ENCODE measurements around the gene FREM1.

FREM1 gene

DNA sequence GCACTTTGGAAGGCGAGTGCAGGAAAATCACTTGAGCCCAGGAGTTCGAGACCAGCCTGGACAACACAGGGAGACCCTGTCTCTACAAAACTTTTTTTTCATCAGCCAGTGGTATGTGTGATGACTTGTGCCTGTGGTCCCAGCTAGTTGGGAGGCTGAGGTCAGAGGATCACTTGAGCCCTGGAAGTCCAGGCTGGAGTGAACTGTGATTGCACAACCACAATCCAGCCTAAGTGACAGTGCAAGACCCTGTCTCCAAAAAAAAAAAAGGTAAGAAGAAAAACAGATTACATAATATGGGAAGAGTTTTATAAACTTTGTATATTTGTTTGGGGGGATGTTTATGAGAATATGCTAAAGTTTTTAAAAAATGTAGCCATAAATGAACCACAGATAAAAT lies 111.2 kb downstream of the FREM1 start:
- in situ Hi-C loops (cut with MboI; ENCODE audit: low pct_unique_long_range_greater_than_20kb, low sequenced_read_pairs, unreplicated experiment) = no loop called here
- TF ChIP-seq, protein P1, sequence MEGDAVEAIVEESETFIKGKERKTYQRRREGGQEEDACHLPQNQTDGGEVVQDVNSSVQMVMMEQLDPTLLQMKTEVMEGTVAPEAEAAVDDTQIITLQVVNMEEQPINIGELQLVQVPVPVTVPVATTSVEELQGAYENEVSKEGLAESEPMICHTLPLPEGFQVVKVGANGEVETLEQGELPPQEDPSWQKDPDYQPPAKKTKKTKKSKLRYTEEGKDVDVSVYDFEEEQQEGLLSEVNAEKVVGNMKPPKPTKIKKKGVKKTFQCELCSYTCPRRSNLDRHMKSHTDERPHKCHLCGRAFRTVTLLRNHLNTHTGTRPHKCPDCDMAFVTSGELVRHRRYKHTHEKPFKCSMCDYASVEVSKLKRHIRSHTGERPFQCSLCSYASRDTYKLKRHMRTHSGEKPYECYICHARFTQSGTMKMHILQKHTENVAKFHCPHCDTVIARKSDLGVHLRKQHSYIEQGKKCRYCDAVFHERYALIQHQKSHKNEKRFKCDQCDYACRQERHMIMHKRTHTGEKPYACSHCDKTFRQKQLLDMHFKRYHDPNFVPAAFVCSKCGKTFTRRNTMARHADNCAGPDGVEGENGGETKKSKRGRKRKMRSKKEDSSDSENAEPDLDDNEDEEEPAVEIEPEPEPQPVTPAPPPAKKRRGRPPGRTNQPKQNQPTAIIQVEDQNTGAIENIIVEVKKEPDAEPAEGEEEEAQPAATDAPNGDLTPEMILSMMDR (IDR thresholded peaks at IDR 0.05; ENCODE audit: extremely low read depth, insufficient read depth, missing control alignments) = no peak

DNA sequence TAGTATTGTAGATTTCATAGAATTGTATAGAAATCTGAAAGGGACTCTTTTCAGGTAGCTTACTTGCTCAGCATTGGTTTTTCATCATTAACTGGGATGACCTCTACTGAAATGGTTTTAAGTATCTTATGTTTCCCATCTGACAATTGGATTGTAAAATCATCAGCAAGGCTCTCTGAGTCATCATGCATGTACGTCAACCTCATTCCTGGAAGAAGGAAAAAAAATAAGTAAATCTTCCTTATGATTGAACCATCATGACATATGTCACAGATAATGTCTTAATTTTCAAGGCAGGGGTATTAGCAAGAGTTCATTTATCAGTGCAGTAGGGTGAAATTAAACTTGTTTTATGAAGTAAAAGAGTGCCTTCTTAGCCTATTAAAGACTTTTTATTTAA lies 112.8 kb downstream of the FREM1 start:
- no peak for DNase-seq (ENCODE audit: low spot score)
- in situ Hi-C loops (cut with MboI; ENCODE audit: low pct_unique_long_range_greater_than_20kb, low sequenced_read_pairs, unreplicated experiment) = no loop called here
- TF ChIP-seq, protein P1 (IDR thresholded peaks at IDR 0.05; ENCODE audit: extremely low read depth, insufficient read depth, missing control alignments) = no peak

More for the DNA sequence above, 111.2 kb downstream of the FREM1 start:
- DNase-seq (ENCODE audit: low spot score) = no peak

DNA sequence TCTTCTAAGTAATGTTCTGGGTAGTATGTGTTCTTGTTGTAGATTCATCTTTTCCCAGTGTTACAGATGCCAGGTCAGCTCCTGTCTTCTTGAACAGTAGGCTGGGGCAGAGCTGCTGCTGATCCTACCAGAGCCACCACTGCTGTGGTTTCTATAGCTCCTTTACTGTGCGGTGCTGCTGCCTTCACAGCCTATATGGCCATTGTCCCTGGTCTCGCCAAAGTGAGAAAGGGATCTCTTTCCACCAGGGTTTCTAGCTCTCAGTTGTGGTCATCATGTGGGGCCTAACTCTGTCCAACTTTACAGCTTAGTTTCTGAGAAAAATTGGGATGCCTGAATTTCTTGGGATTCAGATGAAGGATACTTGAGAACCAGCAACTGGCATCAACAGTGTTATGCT lies 116.8 kb downstream of the FREM1 start:
- no peak for DNase-seq (ENCODE audit: low spot score)
- TF ChIP-seq, protein P1 (IDR thresholded peaks at IDR 0.05; ENCODE audit: extremely low read depth, insufficient read depth, missing control alignments) = no peak
- in situ Hi-C loops (cut with MboI; ENCODE audit: low pct_unique_long_range_greater_than_20kb, low sequenced_read_pairs, unreplicated experiment) = no loop called here

DNA sequence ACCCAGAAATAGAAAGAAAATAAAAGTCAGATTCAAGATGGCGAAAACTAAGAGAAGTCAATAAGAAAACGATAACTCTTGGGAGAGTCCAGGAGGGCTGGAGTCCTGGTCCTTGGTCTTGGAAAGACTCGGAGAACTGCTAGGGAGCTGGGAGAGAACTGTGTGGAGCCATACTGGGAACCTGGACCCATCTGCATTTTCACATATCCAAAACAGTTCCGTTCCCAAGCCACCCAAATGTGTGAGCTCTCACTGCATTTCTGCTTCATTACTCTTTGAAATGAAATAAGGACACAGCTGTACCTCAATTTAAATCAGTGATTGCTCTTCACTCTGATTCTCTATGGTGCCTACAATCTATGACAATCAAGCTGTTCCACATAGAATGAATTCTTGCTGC lies 119.6 kb downstream of the FREM1 start:
- DNase-seq (ENCODE audit: low spot score) = no peak
- TF ChIP-seq, protein P1 (IDR thresholded peaks at IDR 0.05; ENCODE audit: extremely low read depth, insufficient read depth, missing control alignments) = no peak
- in situ Hi-C loops (cut with MboI; ENCODE audit: low pct_unique_long_range_greater_than_20kb, low sequenced_read_pairs, unreplicated experiment) = no loop called here

DNA sequence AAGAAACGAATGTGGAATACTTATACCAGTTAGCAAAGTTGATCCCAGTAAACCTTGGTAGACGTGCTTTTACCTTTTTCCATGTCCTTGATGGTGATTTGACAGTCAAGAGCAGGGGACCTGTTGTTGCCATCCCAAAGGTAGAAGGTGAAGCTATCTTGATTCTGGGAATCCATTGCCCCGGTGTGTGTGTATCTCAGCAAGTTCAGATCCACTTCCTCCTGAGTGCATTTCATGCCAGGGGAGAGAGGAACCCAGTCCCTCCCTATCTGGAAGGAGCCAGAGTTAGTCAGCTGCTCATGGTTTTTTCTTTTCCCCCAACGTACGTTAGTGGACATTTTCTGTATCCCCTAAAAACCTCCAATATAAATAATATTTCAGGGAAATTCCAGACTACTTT lies 121.4 kb downstream of the FREM1 start:
- no peak for DNase-seq (ENCODE audit: low spot score)
- in situ Hi-C loops (cut with MboI; ENCODE audit: low pct_unique_long_range_greater_than_20kb, low sequenced_read_pairs, unreplicated experiment) = no loop called here
- TF ChIP-seq, protein P1 (IDR thresholded peaks at IDR 0.05; ENCODE audit: extremely low read depth, insufficient read depth, missing control alignments) = no peak

DNA sequence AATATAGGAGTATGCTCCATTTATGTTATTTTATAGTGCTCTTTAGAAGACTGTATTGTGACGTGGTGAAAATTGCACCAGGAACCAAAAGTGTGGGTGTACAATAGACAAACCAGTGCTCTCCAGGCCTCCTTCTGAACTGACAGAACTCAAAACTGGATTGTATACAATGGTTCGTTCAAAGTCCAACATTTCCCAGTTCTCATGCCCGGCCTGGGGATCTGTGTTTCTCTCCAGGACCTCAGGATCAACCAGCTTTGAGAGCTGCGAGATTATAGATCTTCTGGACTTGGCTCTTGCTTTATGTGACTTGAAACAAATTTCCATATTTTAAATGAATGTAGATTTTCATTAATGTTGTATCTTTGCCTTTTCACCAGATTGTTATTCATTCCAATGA lies 126.9 kb downstream of the FREM1 start:
- in situ Hi-C loops (cut with MboI; ENCODE audit: low pct_unique_long_range_greater_than_20kb, low sequenced_read_pairs, unreplicated experiment) = no loop called here
- DNase-seq (ENCODE audit: low spot score) = no peak
- TF ChIP-seq, protein P1 (IDR thresholded peaks at IDR 0.05; ENCODE audit: extremely low read depth, insufficient read depth, missing control alignments) = no peak

Measured in GM13977 (cell line).